WTC11 (cell line): ENCODE results near the gene IQCF6.

Experiments used
- CTCF ChIP-seq: fragments of 200-600 bp; IDR thresholded peaks from 2 replicates; pipeline ENCODE4 v1.8.0; 2022; ENCODE audit warnings: antibody characterized with exemption
- ELF4 ChIP-seq: sonication (generic); formaldehyde crosslinking; IDR thresholded peaks from 2 replicates; pipeline ENCODE4 v1.8.1; 2022; ENCODE audit warnings: low read depth, mild to moderate bottlenecking, moderate library complexity, missing genetic modification reagents
- NFATC4 ChIP-seq: fragments of 250-450 bp; sonication (Bioruptor Pico); IDR thresholded peaks from 2 replicates; pipeline ENCODE4 v1.9.0; 2021; ENCODE audit warnings: mild to moderate bottlenecking
- NFE2L1 ChIP-seq: sonication (generic); formaldehyde crosslinking; IDR thresholded peaks from 2 replicates; pipeline ENCODE4 v1.8.1; 2023; ENCODE audit warnings: missing genetic modification reagents
- ZBTB21 ChIP-seq: sonication (generic); formaldehyde crosslinking; IDR thresholded peaks from 2 replicates; pipeline ENCODE4 v1.8.1; 2023; ENCODE audit warnings: mild to moderate bottlenecking, missing genetic modification reagents, borderline replicate concordance
- ZNF121 ChIP-seq: sonication (generic); formaldehyde crosslinking; IDR thresholded peaks from 2 replicates; pipeline ENCODE4 v1.8.0; 2023; ENCODE audit warnings: missing genetic modification reagents
- ZNF416 ChIP-seq: fragments of 250-450 bp; sonication (Bioruptor Pico); IDR thresholded peaks from 2 replicates; pipeline ENCODE4 v1.9.0; 2021; ENCODE audit warnings: mild to moderate bottlenecking, inconsistent platforms
- TF ChIP-seq, protein P1 (sequence below): fragments of 250-450 bp; sonication (Bioruptor Pico); conservative IDR thresholded peaks from 2 replicates; pipeline ENCODE4 v1.9.0; 2021; ENCODE audit warnings: mild to moderate bottlenecking
- TF ChIP-seq, protein P2 (sequence below): sonication (generic); formaldehyde crosslinking; IDR thresholded peaks from 2 replicates; pipeline ENCODE4 v1.8.1; 2023; ENCODE audit warnings: mild to moderate bottlenecking, missing genetic modification reagents
- TF ChIP-seq, protein P3 (sequence below): sonication (generic); formaldehyde crosslinking; conservative IDR thresholded peaks from 2 replicates; pipeline ENCODE4 v1.8.1; 2022; ENCODE audit warnings: mild to moderate bottlenecking, missing genetic modification reagents
- TF ChIP-seq, protein P4 (sequence below): sonication (generic); formaldehyde crosslinking; IDR thresholded peaks from 2 replicates; pipeline ENCODE4 v1.8.1; 2022; ENCODE audit warnings: mild to moderate bottlenecking, missing genetic modification reagents, moderate library complexity, borderline replicate concordance
- TF ChIP-seq, protein P5 (sequence below): sonication (generic); formaldehyde crosslinking; IDR thresholded peaks from 2 replicates; pipeline ENCODE4 v1.8.1; 2022; ENCODE audit warnings: low read depth, mild to moderate bottlenecking, moderate library complexity, missing genetic modification reagents, borderline replicate concordance

- TF ChIP-seq, protein P1, sequence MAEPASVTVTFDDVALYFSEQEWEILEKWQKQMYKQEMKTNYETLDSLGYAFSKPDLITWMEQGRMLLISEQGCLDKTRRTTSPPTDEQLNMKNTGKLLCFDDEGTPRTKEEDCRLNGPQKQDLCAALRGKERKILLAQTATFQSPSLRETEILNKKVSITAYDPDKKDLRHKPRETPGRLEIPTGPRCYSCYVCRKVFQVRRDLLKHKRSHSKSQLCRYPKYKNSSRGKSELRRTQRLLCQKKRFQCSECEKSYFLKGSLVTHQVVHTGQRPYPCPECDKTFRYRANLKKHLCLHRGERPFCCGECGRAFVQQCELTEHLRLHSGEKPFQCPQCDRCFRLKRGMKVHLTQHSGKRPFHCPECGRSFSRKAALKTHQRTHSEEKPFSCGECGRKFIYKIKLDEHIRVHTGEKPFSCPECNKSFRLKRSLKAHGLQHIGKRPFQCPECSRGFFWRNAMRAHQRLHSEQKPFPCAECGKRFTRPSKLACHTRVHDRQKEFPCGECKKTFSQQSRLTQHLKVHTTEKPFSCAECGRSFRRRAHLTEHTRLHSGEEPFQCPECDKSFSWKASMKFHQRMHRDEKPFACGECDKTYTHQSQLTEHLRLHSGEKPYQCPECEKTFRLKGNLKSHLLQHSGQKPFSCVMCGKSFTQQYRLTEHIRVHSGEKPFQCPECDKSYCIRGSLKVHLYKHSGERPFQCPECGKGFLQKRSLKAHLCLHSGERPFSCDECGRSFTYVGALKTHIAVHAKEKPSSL, result no peak
- TF ChIP-seq, protein P2, sequence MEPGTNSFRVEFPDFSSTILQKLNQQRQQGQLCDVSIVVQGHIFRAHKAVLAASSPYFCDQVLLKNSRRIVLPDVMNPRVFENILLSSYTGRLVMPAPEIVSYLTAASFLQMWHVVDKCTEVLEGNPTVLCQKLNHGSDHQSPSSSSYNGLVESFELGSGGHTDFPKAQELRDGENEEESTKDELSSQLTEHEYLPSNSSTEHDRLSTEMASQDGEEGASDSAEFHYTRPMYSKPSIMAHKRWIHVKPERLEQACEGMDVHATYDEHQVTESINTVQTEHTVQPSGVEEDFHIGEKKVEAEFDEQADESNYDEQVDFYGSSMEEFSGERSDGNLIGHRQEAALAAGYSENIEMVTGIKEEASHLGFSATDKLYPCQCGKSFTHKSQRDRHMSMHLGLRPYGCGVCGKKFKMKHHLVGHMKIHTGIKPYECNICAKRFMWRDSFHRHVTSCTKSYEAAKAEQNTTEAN, result no peak
- TF ChIP-seq, protein P3, sequence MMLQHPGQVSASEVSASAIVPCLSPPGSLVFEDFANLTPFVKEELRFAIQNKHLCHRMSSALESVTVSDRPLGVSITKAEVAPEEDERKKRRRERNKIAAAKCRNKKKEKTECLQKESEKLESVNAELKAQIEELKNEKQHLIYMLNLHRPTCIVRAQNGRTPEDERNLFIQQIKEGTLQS (CRISPR knock-in tag), result no peak
- TF ChIP-seq NFE2L1 (CRISPR knock-in tag) (no peak), CTCF (no peak), ZNF416 (no peak), ZBTB21 (CRISPR knock-in tag) (no peak), ELF4 (CRISPR knock-in tag) (no peak), ZNF121 (no peak), NFATC4 (no peak)
- TF ChIP-seq, protein P4, sequence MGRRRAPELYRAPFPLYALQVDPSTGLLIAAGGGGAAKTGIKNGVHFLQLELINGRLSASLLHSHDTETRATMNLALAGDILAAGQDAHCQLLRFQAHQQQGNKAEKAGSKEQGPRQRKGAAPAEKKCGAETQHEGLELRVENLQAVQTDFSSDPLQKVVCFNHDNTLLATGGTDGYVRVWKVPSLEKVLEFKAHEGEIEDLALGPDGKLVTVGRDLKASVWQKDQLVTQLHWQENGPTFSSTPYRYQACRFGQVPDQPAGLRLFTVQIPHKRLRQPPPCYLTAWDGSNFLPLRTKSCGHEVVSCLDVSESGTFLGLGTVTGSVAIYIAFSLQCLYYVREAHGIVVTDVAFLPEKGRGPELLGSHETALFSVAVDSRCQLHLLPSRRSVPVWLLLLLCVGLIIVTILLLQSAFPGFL (CRISPR knock-in tag), result no peak
- TF ChIP-seq, protein P5, sequence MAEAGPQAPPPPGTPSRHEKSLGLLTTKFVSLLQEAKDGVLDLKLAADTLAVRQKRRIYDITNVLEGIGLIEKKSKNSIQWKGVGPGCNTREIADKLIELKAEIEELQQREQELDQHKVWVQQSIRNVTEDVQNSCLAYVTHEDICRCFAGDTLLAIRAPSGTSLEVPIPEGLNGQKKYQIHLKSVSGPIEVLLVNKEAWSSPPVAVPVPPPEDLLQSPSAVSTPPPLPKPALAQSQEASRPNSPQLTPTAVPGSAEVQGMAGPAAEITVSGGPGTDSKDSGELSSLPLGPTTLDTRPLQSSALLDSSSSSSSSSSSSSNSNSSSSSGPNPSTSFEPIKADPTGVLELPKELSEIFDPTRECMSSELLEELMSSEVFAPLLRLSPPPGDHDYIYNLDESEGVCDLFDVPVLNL (CRISPR knock-in tag), result no peak
These were observed 483 bp downstream of the IQCF6 start for GRCh38 chr3:51778554-51778953.
